Naive B cell (primary cell): ENCODE data around the gene MUC5AC. TPM values are rescaled to one million over a fixed set of nuclear protein-coding genes. Genes with fewer than 3 reads are reported as not detected.

Experiments
- ATAC-seq, 2 donors: fragments of 150-1000 bp; cut with Tn5 transposase; 2 replicates each; pipeline ENCODE4 v1.10.0; 2021; ENCODE audit warnings: low read depth in 2 of 2, mild to moderate bottlenecking in 2 of 2, moderate library complexity in 2 of 2
- DNase-seq: peaks from one replicate; pipeline ENCODE4 v3.0.0; 2022
- H3K27ac Mint-ChIP-seq, 6 donors: one replicate each; pipeline ENCODE4 v1.8.0; 2020 to 2022; ENCODE audit warnings: mild to moderate bottlenecking in 6 of 6, mixed read lengths in 6 of 6, moderate library complexity in 5 of 6, inconsistent platforms in 2 of 6
- H3K27me3 Mint-ChIP-seq, 3 donors: one replicate each; pipeline ENCODE4 v1.8.0; 2021 to 2022; ENCODE audit warnings: mixed read lengths in 3 of 3, mild to moderate bottlenecking in 1 of 3
- H3K36me3 Mint-ChIP-seq, 2 donors: one replicate each; pipeline ENCODE4 v1.8.0; 2020 to 2022; ENCODE audit warnings: mixed read lengths in 2 of 2, inconsistent platforms in 1 of 2, mild to moderate bottlenecking in 1 of 2
- H3K4me1 Mint-ChIP-seq, 3 donors: one replicate each; pipeline ENCODE4 v1.8.0; 2020 to 2022; ENCODE audit warnings: mixed read lengths in 3 of 3, inconsistent platforms in 1 of 3, mild to moderate bottlenecking in 1 of 3, moderate library complexity in 1 of 3
- H3K4me3 Mint-ChIP-seq, 8 donors: one replicate each; pipeline ENCODE4 v1.8.0; 2020 to 2022; ENCODE audit warnings: mild to moderate bottlenecking in 8 of 8, mixed read lengths in 8 of 8, moderate library complexity in 8 of 8, inconsistent platforms in 2 of 8
- H3K9me3 Mint-ChIP-seq, 7 donors: one replicate each; pipeline ENCODE4 v1.8.0; 2020 to 2022; ENCODE audit warnings: mixed read lengths in 7 of 7, mild to moderate bottlenecking in 5 of 7, inconsistent platforms in 2 of 7, moderate library complexity in 1 of 7
- polyA plus RNA-seq, 6 donors: library from polyadenylated mRNA; unstranded; fragments of 300-500 nt; fragmentation: Illumina TruSeq; gene quantifications; one replicate each; pipeline ENCODE4 v1.2.3, GENCODE V29; 2021; ENCODE audit warnings: low read depth in 6 of 6

Gene MUC5AC
- polyA plus RNA-seq, 6 donors from 2014 or later, result not detected

- DNase-seq, result no peak
- Mint-ChIP-seq H3K27ac (no peak overlapping the region), H3K4me1 (no peaks in the 10 kb centered on the region), H3K4me3 (no peak overlapping the region), H3K27me3 (peaks cover 0 to 20% (median 11%) of the 10 kb centered on the region in 3 donors), H3K9me3 (peaks cover 8 to 31% (median 22%) of the 10 kb centered on the region in 7 donors), H3K36me3 (peaks cover 3 to 17% of the 10 kb centered on the region in 2 donors)
- no peak for ATAC-seq
These were observed 59.4 kb downstream of the MUC5AC start for GRCh38 chr11:1217151-1217550.

- Mint-ChIP-seq H3K27ac (no peak overlapping the region), H3K27me3 (peaks cover 0 to 20% (median 7%) of the 10 kb centered on the region in 3 donors), H3K36me3 (peaks cover 0 to 10% of the 10 kb centered on the region in 2 donors), H3K9me3 (peaks cover 0 to 19% (median 14%) of the 10 kb centered on the region in 7 donors), H3K4me1 (no peaks in the 10 kb centered on the region), H3K4me3 (no peak overlapping the region)
- DNase-seq (no peak), ATAC-seq (no peak)
These were observed 60.6 kb downstream of the MUC5AC start for GRCh38 chr11:1218256-1218787.

GRCh38 chr11:1218788-1219445 lies 61.2 kb downstream of the MUC5AC start:
- Mint-ChIP-seq H3K4me3 (no peak overlapping the region), H3K9me3 (peaks cover 0 to 16% (median 10%) of the 10 kb centered on the region in 7 donors), H3K27me3 (peaks cover 0 to 20% (median 7%) of the 10 kb centered on the region in 3 donors), H3K36me3 (peaks cover 0 to 10% of the 10 kb centered on the region in 2 donors), H3K27ac (no peak overlapping the region), H3K4me1 (no peaks in the 10 kb centered on the region)
- no peak for ATAC-seq
- DNase-seq, result no peak

GRCh38 chr11:1219446-1219833 lies 61.7 kb downstream of the MUC5AC start:
- Mint-ChIP-seq H3K36me3 (peaks cover 0 to 10% of the 10 kb centered on the region in 2 donors), H3K4me3 (no peak overlapping the region), H3K9me3 (peaks cover 0 to 10% (median 7%) of the 10 kb centered on the region in 7 donors), H3K4me1 (no peaks in the 10 kb centered on the region), H3K27ac (no peak overlapping the region), H3K27me3 (peaks cover 0 to 20% (median 7%) of the 10 kb centered on the region in 3 donors)
- ATAC-seq (no peak), DNase-seq (no peak)

GRCh38 chr11:1219834-1220815 lies 62.4 kb downstream of the MUC5AC start:
- DNase-seq, result no peak
- Mint-ChIP-seq H3K4me3 (no peak overlapping the region), H3K27ac (no peak overlapping the region), H3K9me3 (peaks cover 0 to 9% (median 3%) of the 10 kb centered on the region in 7 donors), H3K27me3 (peaks cover 0 to 20% (median 7%) of the 10 kb centered on the region in 3 donors), H3K4me1 (no peaks in the 10 kb centered on the region), H3K36me3 (peaks cover 0 to 10% of the 10 kb centered on the region in 2 donors)
- no peak for ATAC-seq

- H3K4me1 Mint-ChIP-seq, result no peaks in the 10 kb centered on the region
- H3K27me3 Mint-ChIP-seq, result peaks cover 0 to 20% (median 7%) of the 10 kb centered on the region in 3 donors
- peaks cover 0 to 6% (median 0%) of the 10 kb centered on the region in 7 donors for H3K9me3 Mint-ChIP-seq
- no peak for ATAC-seq
- peak overlapping the region in 1 of 6 donors; percentile 56 for H3K27ac Mint-ChIP-seq
- no peak overlapping the region for H3K4me3 Mint-ChIP-seq
- peaks cover 0 to 10% of the 10 kb centered on the region in 2 donors for H3K36me3 Mint-ChIP-seq
- DNase-seq, result no peak
These were observed 63.4 kb downstream of the MUC5AC start for GRCh38 chr11:1220941-1221721.

- Mint-ChIP-seq H3K9me3 (peaks cover 0 to 4% (median 0%) of the 10 kb centered on the region in 7 donors), H3K27me3 (peaks cover 0 to 13% (median 7%) of the 10 kb centered on the region in 3 donors), H3K27ac (no peak overlapping the region), H3K4me1 (no peaks in the 10 kb centered on the region), H3K4me3 (no peak overlapping the region), H3K36me3 (peaks cover 0 to 6% of the 10 kb centered on the region in 2 donors)
- ATAC-seq (no peak), DNase-seq (no peak)
These were observed 64.1 kb downstream of the MUC5AC start for GRCh38 chr11:1221848-1222311.

GRCh38 chr11:1222491-1223345 lies 65.0 kb downstream of the MUC5AC start, which contains the start of gene MUC5B:
Gene MUC5B (plus strand): TSS chr11:1223066. CDS start chr11:1223124, 58 bp downstream.
- Mint-ChIP-seq H3K4me3 (no peak within 1 kb of the TSS), H3K27me3 (peaks cover 0 to 8% (median 7%) of the 10 kb centered on the region in 3 donors), H3K36me3 (no peaks in the 10 kb centered on the region), H3K27ac (no peak within 1 kb of the TSS), H3K4me1 (no peaks in the 10 kb centered on the region), H3K9me3 (no peaks in the 10 kb centered on the region)
- DNase-seq (no peak), ATAC-seq (no peak)

GRCh38 chr11:1223346-1224110 lies 65.8 kb downstream of the MUC5AC start:
- H3K9me3 Mint-ChIP-seq, result no peaks in the 10 kb centered on the region
- H3K4me1 Mint-ChIP-seq, result no peaks in the 10 kb centered on the region
- DNase-seq (no peak), ATAC-seq (no peak)
- no peaks in the 10 kb centered on the region for H3K36me3 Mint-ChIP-seq
- no peak overlapping the region for H3K4me3 Mint-ChIP-seq
- peaks cover 0 to 8% (median 7%) of the 10 kb centered on the region in 3 donors for H3K27me3 Mint-ChIP-seq
- H3K27ac Mint-ChIP-seq, result no peak overlapping the region

GRCh38 chr11:1224111-1224490 lies 66.3 kb downstream of the MUC5AC start:
- no peak for DNase-seq

GRCh38 chr11:1224491-1225385 lies 67.0 kb downstream of the MUC5AC start:
- no peak overlapping the region for H3K4me3 Mint-ChIP-seq
- H3K9me3 Mint-ChIP-seq, result no peaks in the 10 kb centered on the region
- ATAC-seq, result no peak
- no peak for DNase-seq
- no peak overlapping the region for H3K27ac Mint-ChIP-seq
- H3K4me1 Mint-ChIP-seq, result no peaks in the 10 kb centered on the region
- H3K36me3 Mint-ChIP-seq, result no peaks in the 10 kb centered on the region
- peaks cover 0 to 8% (median 7%) of the 10 kb centered on the region in 3 donors for H3K27me3 Mint-ChIP-seq

More at GRCh38 chr11:1224111-1224490, 66.3 kb downstream of the MUC5AC start:
- no peak overlapping the region for H3K4me3 Mint-ChIP-seq
- ATAC-seq, result no peak
- peaks cover 0 to 8% (median 7%) of the 10 kb centered on the region in 3 donors for H3K27me3 Mint-ChIP-seq
- H3K4me1 Mint-ChIP-seq, result no peaks in the 10 kb centered on the region
- H3K9me3 Mint-ChIP-seq, result no peaks in the 10 kb centered on the region
- no peak overlapping the region for H3K27ac Mint-ChIP-seq
- H3K36me3 Mint-ChIP-seq, result no peaks in the 10 kb centered on the region
